Hepatic stellate cell (primary cell): Measurements from ENCODE around the gene CCL24.
A peak's percentile ranks its signal among the peaks of the same experiment; 100 is the strongest.
"Not testable (repeated sequence)": the region's sequence is repeated elsewhere in the genome, so short reads cannot be mapped to it uniquely, and the experiment has no call there.

Experiments
- DNase-seq: peaks from one replicate; pipeline ENCODE4 v3.0.0; 2011; ENCODE audit warnings: low spot score

CCL24 gene

GRCh38 chr7:75813781-75814236 is at the start of gene CCL24:
Gene CCL24, minus strand, starts transcription at chr7:75813806. Its CDS starts 91 bp downstream, at chr7:75813715.
- no peak for DNase-seq

- DNase-seq = no peak
Measured at GRCh38 chr7:75861636-75862035, 48.0 kb upstream of the CCL24 start.

GRCh38 chr7:75858410-75858809 is 44.8 kb upstream of the CCL24 start:
- no peak for DNase-seq

GRCh38 chr7:75856536-75856935 is 42.9 kb upstream of the CCL24 start:
- no peak for DNase-seq

GRCh38 chr7:75854813-75855345 is 41.3 kb upstream of the CCL24 start:
- not testable (repeated sequence) for DNase-seq

GRCh38 chr7:75854233-75854632 is 40.6 kb upstream of the CCL24 start:
- no peak for DNase-seq

GRCh38 chr7:75850235-75850634 is 36.6 kb upstream of the CCL24 start:
- DNase-seq = no peak

GRCh38 chr7:75849573-75849972 is 36.0 kb upstream of the CCL24 start:
- DNase-seq = no peak

GRCh38 chr7:75847707-75848106 is 34.1 kb upstream of the CCL24 start:
- DNase-seq = no peak

- not testable (repeated sequence) for DNase-seq
Measured at GRCh38 chr7:75845132-75845531, 31.5 kb upstream of the CCL24 start.

GRCh38 chr7:75844158-75844557 is 30.6 kb upstream of the CCL24 start:
- no peak for DNase-seq

- no peak for DNase-seq
Measured at GRCh38 chr7:75843613-75844116, 30.1 kb upstream of the CCL24 start.

GRCh38 chr7:75842836-75843446 is 29.3 kb upstream of the CCL24 start:
- peak; percentile 53 for DNase-seq

GRCh38 chr7:75840029-75840428 is 26.4 kb upstream of the CCL24 start:
- DNase-seq = no peak

- DNase-seq = not testable (repeated sequence)
Measured at GRCh38 chr7:75838281-75838930, 24.8 kb upstream of the CCL24 start.

GRCh38 chr7:75836798-75837197 is 23.2 kb upstream of the CCL24 start:
- DNase-seq = no peak

- DNase-seq = no peak
Measured at GRCh38 chr7:75835688-75836285, 22.2 kb upstream of the CCL24 start.

- not testable (repeated sequence) for DNase-seq
Measured at GRCh38 chr7:75833662-75834061, 20.1 kb upstream of the CCL24 start.

- DNase-seq = no peak
Measured at GRCh38 chr7:75830978-75831377, 17.4 kb upstream of the CCL24 start.

- DNase-seq = not testable (repeated sequence)
Measured at GRCh38 chr7:75829656-75830055, 16.1 kb upstream of the CCL24 start.

- no peak for DNase-seq
Measured at GRCh38 chr7:75823198-75823910, 9.7 kb upstream of the CCL24 start.

GRCh38 chr7:75820688-75821087 is 7.1 kb upstream of the CCL24 start:
- DNase-seq = no peak
